BJ (cell line): ENCODE results near the gene HELZ2. TPM values are rescaled to one million over a fixed set of nuclear protein-coding genes. Genes with fewer than 3 reads are reported as not detected.

Experiments
- CTCF ChIA-PET: fragments of 350-600 bp; formaldehyde crosslinking; extraction: SDS; loops from one replicate; lab custom pipeline; 2021; ENCODE audit warnings: antibody characterized with exemption, inconsistent platforms; lab: Yijun Ruan, JAX
- POLR2A ChIA-PET: fragments of 300-600 bp; sonication (Branson Sonifier 250); formaldehyde crosslinking; extraction: SDS; loops from one replicate; lab custom pipeline; 2021; ENCODE audit warnings: antibody characterized with exemption; lab: Charles Lee
- DNase-seq: peaks from one replicate; pipeline ENCODE4 v3.0.0-alpha.2; 2011; ENCODE audit warnings: low read depth
- H3K27me3 ChIP-seq: 2 replicates; pipeline ENCODE4 v1.6.0; 2011; ENCODE audit warnings: low read length; ENCODE audit not compliant: control insufficient read depth, insufficient read depth
- H3K36me3 ChIP-seq: 2 replicates; pipeline ENCODE4 v1.5.1; 2011; ENCODE audit warnings: low read length; ENCODE audit not compliant: control insufficient read depth, insufficient read depth
- H3K4me3 ChIP-seq: 2 replicates; pipeline ENCODE4 v1.5.1; 2011; ENCODE audit warnings: low read depth, mild to moderate bottlenecking, control low read depth, low read length
- CTCF ChIP-seq: IDR thresholded peaks from 2 replicates; pipeline ENCODE4 v1.5.1; 2011; ENCODE audit warnings: low read depth, mild to moderate bottlenecking, control low read depth, inconsistent platforms, low read length, moderate library complexity; ENCODE audit not compliant: insufficient read depth
- polyA plus RNA-seq: library from polyadenylated mRNA; depleted of rRNA; stranded (reverse); fragments of >200 nt; gene quantifications from 2 replicates; pipeline ENCODE4 v1.2.3, GENCODE V29; 2011

HELZ2 gene
- polyA plus RNA-seq, 1 experiment, result 7.9 TPM

GRCh38 chr20:63536997-63537524 is 37.0 kb downstream of the HELZ2 start, which contains the start of gene PTK6:
Gene PTK6, minus strand, starts transcription at chr20:63537376. Its CDS starts 62 bp downstream, at chr20:63537314.
- H3K36me3 ChIP-seq, result no peaks in the 10 kb centered on the region
- peak within 1 kb of the TSS; percentile 30 for H3K4me3 ChIP-seq
- no peak for TF ChIP-seq CTCF
- H3K27me3 ChIP-seq, result peaks cover 2% of the 10 kb centered on the region; the same call in 1 of the 2 replicates
- no peak for DNase-seq
- POLR2A ChIA-PET, result no interaction called here
- CTCF ChIA-PET, result interaction anchor here (0.5 to 5.8 kb wide), 35 partner anchors 9 to 583 kb away, joined by 3 to 53 read pairs (median 4); partner anchors contain the start of genes PRPF6, RTEL1, SAMD10 and SRMS

GRCh38 chr20:63536241-63536977 is 37.6 kb downstream of the HELZ2 start:
- H3K4me3 ChIP-seq, result no peak overlapping the region
- DNase-seq, result no peak
- CTCF ChIA-PET, result interaction anchor here (0.7 to 5.8 kb wide), 11 partner anchors 9 to 438 kb away, joined by 3 to 53 read pairs (median 6); partner anchors contain the start of genes SRMS and TPD52L2
- TF ChIP-seq CTCF, result no peak
- no peaks in the 10 kb centered on the region for H3K36me3 ChIP-seq
- H3K27me3 ChIP-seq, result peaks cover 2% of the 10 kb centered on the region; the same call in 1 of the 2 replicates
- POLR2A ChIA-PET, result no interaction called here

GRCh38 chr20:63534831-63535651 is 39.0 kb downstream of the HELZ2 start:
- H3K4me3 ChIP-seq, result no peak overlapping the region
- CTCF ChIA-PET, result interaction anchor here (1.8 kb wide), 1 partner anchor 439 kb away, joined by 9 read pairs; no protein-coding TSS in a partner anchor

GRCh38 chr20:63534427-63534830 is 39.6 kb downstream of the HELZ2 start:
- no peak for TF ChIP-seq CTCF
- ChIA-PET POLR2A (no interaction called here), CTCF (interaction anchor here (1.8 kb wide), 1 partner anchor 439 kb away, joined by 9 read pairs; no protein-coding TSS in a partner anchor)
- no peak overlapping the region for H3K4me3 ChIP-seq
- no peak for DNase-seq
- H3K27me3 ChIP-seq, result peaks cover 2% of the 10 kb centered on the region; the same call in 1 of the 2 replicates
- H3K36me3 ChIP-seq, result no peaks in the 10 kb centered on the region

More at GRCh38 chr20:63534831-63535651, 39.0 kb downstream of the HELZ2 start:
- no peak for DNase-seq
- POLR2A ChIA-PET, result interaction anchor here (0.6 kb wide), 1 partner anchor 107 kb away, joined by 8 read pairs; no protein-coding TSS in a partner anchor
- no peaks in the 10 kb centered on the region for H3K36me3 ChIP-seq
- H3K27me3 ChIP-seq, result peaks cover 2% of the 10 kb centered on the region; the same call in 1 of the 2 replicates
- TF ChIP-seq CTCF, result no peak
